ENCODE measurements around the gene C19orf38. TPM values are rescaled to one million over a fixed set of nuclear protein-coding genes. Genes with fewer than 3 reads are reported as not detected.

C19orf38 gene
- total and polyA plus RNA-seq, 2 of the 4 experiments (the other 2 are of a cell fraction), result 0.18 to 0.19 TPM

DNA sequence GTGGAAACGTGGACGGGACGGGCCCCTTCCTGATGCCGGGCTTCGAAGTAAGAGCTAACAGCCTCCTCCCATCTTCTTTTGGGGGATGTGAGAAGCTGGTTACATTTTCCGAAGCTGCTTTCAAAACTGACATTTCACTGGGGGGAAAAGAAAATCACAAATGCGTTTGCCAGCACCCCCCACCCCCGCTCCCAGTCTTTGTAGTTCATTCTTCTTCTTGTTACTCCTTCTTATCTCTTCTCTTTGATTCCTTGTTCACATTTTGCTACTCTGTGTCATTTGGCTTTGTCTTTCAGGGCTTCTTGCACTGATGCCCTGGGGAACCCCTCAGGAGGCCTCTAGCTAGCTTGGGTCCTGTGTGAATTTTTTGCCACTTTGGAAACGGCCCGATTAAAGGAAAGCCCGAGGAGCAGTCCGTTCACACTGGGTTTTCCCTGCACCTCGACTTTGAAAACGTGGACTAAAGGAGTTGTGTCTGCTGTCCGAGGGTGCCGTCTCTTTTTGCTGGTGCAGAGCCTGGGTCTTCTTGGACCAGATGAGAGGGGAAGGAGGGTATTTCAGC lies 24.4 kb downstream of the C19orf38 start:
- Histone ChIP-seq H3K36me3 (ENCODE audit: control insufficient read depth, insufficient read depth, low read length) (no peaks in the 10 kb centered on the region), H2BK20ac (ENCODE audit: low read depth, low read length) (no peak overlapping the region), H4K20me1 (ENCODE audit: insufficient read depth, low read length) (peaks cover 30% of the 10 kb centered on the region), H3K9me3 (ENCODE audit: control insufficient read depth, insufficient read depth, low read length) (no peaks in the 10 kb centered on the region), H2AK9ac (replicated peaks; ENCODE audit: low read depth, low read length, poor library complexity) (peak overlapping the region; percentile 95), H3K23ac (ENCODE audit: low read depth, low read length) (peak overlapping the region; percentile 87), H2AFZ (replicated peaks; ENCODE audit: low read length, poor library complexity) (peak overlapping the region; percentile 85), H3K9ac (ENCODE audit: low read depth, low read length) (peak overlapping the region; percentile 93), H3K4me1 (ENCODE audit: control insufficient read depth, insufficient read depth, low read length) (peaks cover 6% of the 10 kb centered on the region), H4K8ac (ENCODE audit: low read depth in 2 of 2, low read length in 2 of 2) (peak overlapping the region; percentile 23 to 73; a peak in 3 of 4 replicates), H3K56ac (ENCODE audit: extremely low read depth, insufficient read depth, low read length) (no peak overlapping the region; the same call in none of the 2 replicates), H4K5ac (ENCODE audit: low read depth, low read length) (peak overlapping the region; percentile 13; the same call in 1 of the 2 replicates), H2AK5ac (ENCODE audit: low read depth, low read length) (peak overlapping the region; percentile 89), H2BK120ac (ENCODE audit: low read depth, low read length) (no peak overlapping the region), H3K4me3 (ENCODE audit: insufficient read depth, low read depth, low read length) (peak overlapping the region; percentile 97), H3K4me2 (ENCODE audit: low read depth, low read length) (peak overlapping the region; percentile 93), H3K27ac (ENCODE audit: insufficient read depth, low read length) (peak overlapping the region; percentile 81), H3K18ac (ENCODE audit: low read depth, low read length) (no peak overlapping the region; the same call in 1 of the 2 replicates), H3K27me3 (ENCODE audit: control insufficient read depth, insufficient read depth, low read length) (no peaks in the 10 kb centered on the region), H2BK5ac (ENCODE audit: low read depth, low read length, poor library complexity, severe bottlenecking) (peak overlapping the region; percentile 96), H2BK15ac (ENCODE audit: low read depth, low read length) (no peak overlapping the region), H4K91ac (ENCODE audit: insufficient read depth, low read depth, low read length) (peak overlapping the region; percentile 31), H3K79me1 (ENCODE audit: low read depth in 1 of 2, low read length in 2 of 2) (peaks cover 13 to 52% of the 10 kb centered on the region in 2 experiments), H3K9me1 (ENCODE audit: insufficient read depth, low read length) (peaks cover 16% of the 10 kb centered on the region), H3K14ac (replicated peaks; ENCODE audit: low read depth, low read length) (peak overlapping the region; percentile 41), H3K4ac (ENCODE audit: low read depth, low read length) (peak overlapping the region; percentile 54)
- CTCF ChIA-PET, result interaction anchor here (0.8 kb wide), 1 partner anchor 64 kb away, joined by 6 read pairs; no protein-coding TSS in a partner anchor
- intact Hi-C loops (cut with micrococcal nuclease), result loop anchor here (5.0 kb wide), 1 partner anchor 55 kb away; the partner anchor contains the start of genes TIMM29 and YIPF2
- WGBS, 2 experiments (ENCODE audit: extremely low coverage in 2 of 2, insufficient read length in 1 of 2), result no CpG with 5 or more reads among the region's 16 CpGs
- no peak for ATAC-seq (ENCODE audit: low read depth)
- dilution Hi-C loops (cut with HindIII; ENCODE audit: low sequenced_read_pairs, unreplicated experiment), result no loop called here
- BruUV-seq (replicated peaks), result no TSS peak
- POLR2A ChIA-PET (ENCODE audit: unreplicated experiment), result interaction anchor here (0.6 kb wide), 2 partner anchors 69 to 490 kb away, joined by 3 to 4 read pairs; no protein-coding TSS in a partner anchor
- in situ Hi-C loops (cut with MboI; ENCODE audit: low sequenced_read_pairs), result no loop called here
- DNase-seq, result no peak
- no peak for TF ChIP-seq SMC3 (IDR thresholded peaks at IDR 0.05; ENCODE audit: low read depth, low read length)
- TF ChIP-seq POLR2A (IDR thresholded peaks at IDR 0.05; ENCODE audit: low read depth, low read length), result no peak
- no peak for TF ChIP-seq RCOR1 (IDR thresholded peaks at IDR 0.05; ENCODE audit: insufficient replicate concordance, low read length)
- TF ChIP-seq MXI1 (IDR thresholded peaks at IDR 0.05; ENCODE audit: borderline replicate concordance, low read depth, low read length), result 0 out of 2 replicates have a peak, but pooled peaks have one; percentile 20
- TF ChIP-seq, protein P1, sequence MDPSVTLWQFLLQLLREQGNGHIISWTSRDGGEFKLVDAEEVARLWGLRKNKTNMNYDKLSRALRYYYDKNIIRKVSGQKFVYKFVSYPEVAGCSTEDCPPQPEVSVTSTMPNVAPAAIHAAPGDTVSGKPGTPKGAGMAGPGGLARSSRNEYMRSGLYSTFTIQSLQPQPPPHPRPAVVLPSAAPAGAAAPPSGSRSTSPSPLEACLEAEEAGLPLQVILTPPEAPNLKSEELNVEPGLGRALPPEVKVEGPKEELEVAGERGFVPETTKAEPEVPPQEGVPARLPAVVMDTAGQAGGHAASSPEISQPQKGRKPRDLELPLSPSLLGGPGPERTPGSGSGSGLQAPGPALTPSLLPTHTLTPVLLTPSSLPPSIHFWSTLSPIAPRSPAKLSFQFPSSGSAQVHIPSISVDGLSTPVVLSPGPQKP (IDR thresholded peaks at IDR 0.05; ENCODE audit: borderline replicate concordance, low read depth, low read length), result no peak
- TF ChIP-seq BHLHE40 (IDR thresholded peaks at IDR 0.05; ENCODE audit: low read depth, low read length), result no peak
- no peak for TF ChIP-seq CHD1 (IDR thresholded peaks at IDR 0.05; ENCODE audit: low read depth, low read length)
- no peak for TF ChIP-seq NFE2L2 (IDR thresholded peaks at IDR 0.05; ENCODE audit: low read depth, low read length)

All from IMR-90 (cell line).